Activated T-cell treated with anti-CD3 and anti-CD28 coated beads for 48 hours (primary cell): ENCODE results near the gene TALDO1.
"Not testable (repeated sequence)": the region's sequence is repeated elsewhere in the genome, so short reads cannot be mapped to it uniquely, and the experiment has no call there.

ENCODE experiments used
- DNase-seq: peaks from one replicate; pipeline ENCODE4 v3.0.0-alpha.2; 2020; ENCODE audit warnings: low read depth

TALDO1 gene

GRCh38 chr11:737366-737765, 9.9 kb upstream of the TALDO1 start:
- DNase-seq: no peak

- not testable (repeated sequence) for DNase-seq
Observed at GRCh38 chr11:737899-738298, 9.4 kb upstream of the TALDO1 start.

GRCh38 chr11:742156-742546, 5.1 kb upstream of the TALDO1 start:
- DNase-seq: no peak

GRCh38 chr11:742571-743201, 4.6 kb upstream of the TALDO1 start:
- DNase-seq: no peak

GRCh38 chr11:745428-745827, 1.8 kb upstream of the TALDO1 start:
- no peak for DNase-seq

- no peak for DNase-seq
Observed at GRCh38 chr11:746289-747157, 741 bp upstream of the TALDO1 start.

- DNase-seq: no peak
Observed at GRCh38 chr11:748007-748359, 719 bp downstream of the TALDO1 start.

GRCh38 chr11:749731-750130, 2.5 kb downstream of the TALDO1 start:
- DNase-seq: no peak

- DNase-seq: no peak
Observed at GRCh38 chr11:760236-760635, 13.0 kb downstream of the TALDO1 start.

GRCh38 chr11:761526-762108, 14.4 kb downstream of the TALDO1 start:
- no peak for DNase-seq

- no peak for DNase-seq
Observed at GRCh38 chr11:762421-763072, 15.3 kb downstream of the TALDO1 start.

- no peak for DNase-seq
Observed at GRCh38 chr11:763073-763463, 15.8 kb downstream of the TALDO1 start.

GRCh38 chr11:763549-764321, 16.5 kb downstream of the TALDO1 start:
- DNase-seq: no peak

- no peak for DNase-seq
Observed at GRCh38 chr11:764322-765024, 17.2 kb downstream of the TALDO1 start.

- DNase-seq: peak; percentile 56
Observed at GRCh38 chr11:765025-765801, 17.9 kb downstream of the TALDO1 start.

- no peak for DNase-seq
Observed at GRCh38 chr11:765802-766091, 18.5 kb downstream of the TALDO1 start.

- DNase-seq: no peak
Observed at GRCh38 chr11:766106-766935, 19.1 kb downstream of the TALDO1 start.

GRCh38 chr11:766936-767210, 19.6 kb downstream of the TALDO1 start:
- DNase-seq: no peak

- DNase-seq: no peak
Observed at GRCh38 chr11:767238-767637, 20.0 kb downstream of the TALDO1 start.
